Hepatocyte (in vitro differentiated cells): ENCODE measurements around the gene TTLL1.
A peak's percentile ranks its signal among the peaks of the same experiment; 100 is the strongest.

Source experiments
- CTCF ChIP-seq: fragments of 200-600 bp; sonication (generic); IDR thresholded peaks from 2 replicates; pipeline ENCODE4 v1.5.1; 2016; ENCODE audit warnings: antibody characterized with exemption, mild to moderate bottlenecking; ENCODE audit not compliant: poor library complexity
- EZH2 ChIP-seq: fragments of 200-600 bp; sonication (generic); IDR thresholded peaks from 2 replicates; pipeline ENCODE4 v1.6.1; 2016; ENCODE audit warnings: antibody characterized with exemption, mild to moderate bottlenecking, borderline replicate concordance

GRCh38 chr22:43090130-43090789 is 1.1 kb upstream of the TTLL1 start:
- TF ChIP-seq EZH2 (no peak), CTCF (peak; percentile 57)
